HG03025 (cell line): Measurements from ENCODE around the gene FBXO11.
"Not testable (repeated sequence)": the region's sequence is repeated elsewhere in the genome, so short reads cannot be mapped to it uniquely, and the experiment has no call there.

Source experiments
- ATAC-seq: cut with Tn5 transposase; IDR thresholded peaks from one replicate; pipeline ENCODE4 v1.9.1; 2021; ENCODE audit warnings: mild to moderate bottlenecking, moderate library complexity; ENCODE audit not compliant: unreplicated experiment, low FRiP score

FBXO11 gene

GRCh38 chr2:47906157-47907038 lies at the start of gene FBXO11:
Gene FBXO11, minus strand, starts transcription at chr2:47906498. Its CDS starts 778 bp downstream, at chr2:47905720.
- peak; percentile 91 for ATAC-seq

- ATAC-seq = no peak
Observed at GRCh38 chr2:47950340-47951301, 44.3 kb upstream of the FBXO11 start.

GRCh38 chr2:47946593-47946992 lies 40.3 kb upstream of the FBXO11 start:
- no peak for ATAC-seq

- no peak for ATAC-seq
Observed at GRCh38 chr2:47945046-47945781, 38.9 kb upstream of the FBXO11 start.

GRCh38 chr2:47941936-47942335 lies 35.6 kb upstream of the FBXO11 start:
- no peak for ATAC-seq

- no peak for ATAC-seq
Observed at GRCh38 chr2:47937677-47938076, 31.4 kb upstream of the FBXO11 start.

GRCh38 chr2:47935071-47935470 lies 28.8 kb upstream of the FBXO11 start:
- no peak for ATAC-seq

GRCh38 chr2:47918043-47918442 lies 11.7 kb upstream of the FBXO11 start:
- no peak for ATAC-seq

GRCh38 chr2:47917276-47917961 lies 11.1 kb upstream of the FBXO11 start:
- no peak for ATAC-seq

- no peak for ATAC-seq
Observed at GRCh38 chr2:47916412-47916811, 10.1 kb upstream of the FBXO11 start.

- not testable (repeated sequence) for ATAC-seq
Observed at GRCh38 chr2:47910662-47911061, 4.4 kb upstream of the FBXO11 start.

GRCh38 chr2:47908682-47909081 lies 2.4 kb upstream of the FBXO11 start:
- no peak for ATAC-seq

GRCh38 chr2:47907039-47907781 lies 912 bp upstream of the FBXO11 start:
- ATAC-seq = peak; percentile 33

GRCh38 chr2:47905386-47906156 lies 727 bp downstream of the FBXO11 start:
- peak; percentile 16 for ATAC-seq

GRCh38 chr2:47903781-47904490 lies 2.4 kb downstream of the FBXO11 start:
- no peak for ATAC-seq

- ATAC-seq = not testable (repeated sequence)
Observed at GRCh38 chr2:47901892-47902291, 4.4 kb downstream of the FBXO11 start.

GRCh38 chr2:47900857-47901256 lies 5.4 kb downstream of the FBXO11 start:
- no peak for ATAC-seq
